Esophagus squamous epithelium (tissue), 4 donors: Measurements from ENCODE around the gene IL22RA1.

Experiments
- POLR2A ChIP-seq, 4 donors: fragments of 450-650 bp; IDR thresholded peaks; one replicate each; pipeline ENCODE4 v1.6.1; 2017; ENCODE audit warnings: antibody characterized with exemption in 4 of 4, mild to moderate bottlenecking in 4 of 4, moderate library complexity in 3 of 4
- TF ChIP-seq, protein P1 (sequence below), 6 experiments: fragments of 450-650 bp in 4 of 6; fragments of 200-600 bp in 2 of 6; sonication (generic) in 2 of 6; IDR thresholded peaks; one replicate each; pipeline ENCODE4 v1.5.1; 2016 to 2019; ENCODE audit warnings: antibody characterized with exemption in 6 of 6, mild to moderate bottlenecking in 4 of 6, moderate library complexity in 4 of 6

DNA sequence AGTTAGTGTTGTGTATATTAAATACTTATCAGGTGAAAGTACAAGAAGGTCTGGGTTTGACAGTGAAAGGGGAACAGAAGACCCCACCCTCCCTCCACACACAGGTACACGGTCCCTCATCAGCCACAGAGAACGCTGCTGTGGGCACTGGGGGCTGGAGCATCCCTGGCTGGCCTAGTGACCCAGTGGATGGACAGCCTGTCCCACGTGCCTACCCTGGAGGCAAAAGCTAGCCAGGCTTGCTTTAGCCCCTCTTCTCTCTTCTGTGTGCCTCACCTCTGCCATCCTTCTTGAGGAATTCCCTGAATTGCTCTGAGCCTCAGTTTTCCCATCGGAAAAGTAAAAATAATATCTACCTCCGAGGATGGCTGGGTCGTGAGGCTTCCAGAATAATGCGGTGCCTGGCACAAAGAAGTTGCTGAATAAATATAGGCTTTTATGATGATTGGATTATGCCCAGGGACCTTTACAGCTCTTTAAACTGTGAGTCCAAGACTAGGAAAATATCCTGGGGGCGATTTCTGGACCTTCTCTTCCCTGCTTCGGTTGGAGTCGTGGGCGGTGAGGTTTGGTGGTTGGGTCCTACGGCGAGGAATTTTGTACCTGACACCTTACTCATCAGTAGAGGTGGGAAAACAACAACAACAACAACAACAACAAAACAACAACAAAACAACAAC, 43.2 kb upstream of the IL22RA1 start:
- TF ChIP-seq, protein P1, sequence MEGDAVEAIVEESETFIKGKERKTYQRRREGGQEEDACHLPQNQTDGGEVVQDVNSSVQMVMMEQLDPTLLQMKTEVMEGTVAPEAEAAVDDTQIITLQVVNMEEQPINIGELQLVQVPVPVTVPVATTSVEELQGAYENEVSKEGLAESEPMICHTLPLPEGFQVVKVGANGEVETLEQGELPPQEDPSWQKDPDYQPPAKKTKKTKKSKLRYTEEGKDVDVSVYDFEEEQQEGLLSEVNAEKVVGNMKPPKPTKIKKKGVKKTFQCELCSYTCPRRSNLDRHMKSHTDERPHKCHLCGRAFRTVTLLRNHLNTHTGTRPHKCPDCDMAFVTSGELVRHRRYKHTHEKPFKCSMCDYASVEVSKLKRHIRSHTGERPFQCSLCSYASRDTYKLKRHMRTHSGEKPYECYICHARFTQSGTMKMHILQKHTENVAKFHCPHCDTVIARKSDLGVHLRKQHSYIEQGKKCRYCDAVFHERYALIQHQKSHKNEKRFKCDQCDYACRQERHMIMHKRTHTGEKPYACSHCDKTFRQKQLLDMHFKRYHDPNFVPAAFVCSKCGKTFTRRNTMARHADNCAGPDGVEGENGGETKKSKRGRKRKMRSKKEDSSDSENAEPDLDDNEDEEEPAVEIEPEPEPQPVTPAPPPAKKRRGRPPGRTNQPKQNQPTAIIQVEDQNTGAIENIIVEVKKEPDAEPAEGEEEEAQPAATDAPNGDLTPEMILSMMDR (IDR thresholded peaks at IDR 0.05) = no peak
- no peak for TF ChIP-seq POLR2A (IDR thresholded peaks at IDR 0.05)
